GM18511 (cell line): ENCODE measurements around the gene INPPL1.
"Not testable (repeated sequence)": the region's sequence is repeated elsewhere in the genome, so short reads cannot be mapped to it uniquely, and the experiment has no call there.

Experiments
- ATAC-seq: cut with Tn5 transposase; IDR thresholded peaks from one replicate; pipeline ENCODE4 v1.9.1; 2021; ENCODE audit warnings: mild to moderate bottlenecking, moderate library complexity; ENCODE audit not compliant: unreplicated experiment

INPPL1 gene

GRCh38 chr11:72241291-72241781 lies 16.8 kb downstream of the INPPL1 start:
- no peak for ATAC-seq

GRCh38 chr11:72242141-72242540 lies 17.6 kb downstream of the INPPL1 start:
- no peak for ATAC-seq

DNA sequence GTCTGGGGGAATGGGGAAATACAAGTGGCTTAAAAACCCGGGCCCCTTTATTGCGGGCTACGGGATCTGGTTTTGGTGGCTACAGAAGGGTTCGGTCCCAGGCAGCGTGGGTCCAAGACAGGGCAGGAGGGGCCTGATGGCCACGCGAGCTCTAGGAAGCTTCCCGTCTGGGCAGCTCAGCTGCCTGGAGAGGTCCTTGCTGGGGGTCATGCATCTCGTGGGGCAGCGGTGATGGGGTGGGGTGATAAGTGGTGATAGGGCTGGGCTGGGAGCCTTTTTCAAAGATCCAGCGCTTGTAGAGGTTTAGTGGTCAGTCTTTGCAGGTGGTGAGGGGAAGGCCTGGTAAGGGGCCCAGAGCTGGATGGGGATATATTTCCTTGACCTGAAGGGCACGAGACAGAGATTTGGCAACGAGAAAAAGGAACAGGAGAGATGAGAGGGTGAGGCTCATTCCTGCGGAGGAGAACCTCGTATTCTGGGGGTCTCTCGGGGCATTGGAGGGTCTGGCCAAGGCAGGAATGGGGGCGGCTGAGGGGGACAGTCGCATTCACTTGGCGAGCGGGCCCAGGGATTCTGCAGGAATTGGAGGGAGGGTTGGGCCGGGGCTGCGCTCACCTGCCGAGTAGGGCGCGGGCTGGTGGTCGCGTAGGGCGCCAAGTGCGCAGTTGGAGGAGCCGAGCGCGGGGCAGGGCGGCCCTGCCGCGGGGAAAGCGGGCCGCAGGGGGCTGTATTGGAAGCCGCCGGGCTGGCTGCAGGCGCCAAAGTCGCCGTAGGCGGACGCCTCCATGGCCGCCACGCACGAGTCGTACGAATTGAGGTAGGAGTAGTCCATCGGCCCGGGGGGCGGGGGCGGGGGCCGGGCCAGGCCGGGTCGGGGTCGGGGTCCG lies 18.8 kb downstream of the INPPL1 start:
- ATAC-seq = no peak

DNA sequence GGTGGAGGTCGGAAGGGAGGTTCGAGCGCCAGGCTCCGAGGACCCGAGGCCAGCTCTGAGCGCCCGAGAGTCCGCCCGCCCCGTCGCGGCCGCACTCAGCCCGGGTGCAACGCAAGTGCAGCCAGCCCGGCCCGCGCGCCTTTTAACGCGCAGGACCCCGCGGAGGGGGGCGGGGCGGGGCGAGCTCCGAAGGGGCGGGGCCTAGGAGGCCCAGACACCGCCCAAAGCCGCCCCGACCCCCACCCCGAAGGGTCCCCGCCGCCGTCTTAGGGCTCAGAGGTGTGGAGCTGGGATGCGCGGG lies 19.4 kb downstream of the INPPL1 start, which contains the start of gene PHOX2A:
Gene PHOX2A, minus strand, starts transcription at position 117 of the 301 bp plus-strand sequence. CDS start 172 bp downstream, outside the sequence.
- no peak for ATAC-seq

DNA sequence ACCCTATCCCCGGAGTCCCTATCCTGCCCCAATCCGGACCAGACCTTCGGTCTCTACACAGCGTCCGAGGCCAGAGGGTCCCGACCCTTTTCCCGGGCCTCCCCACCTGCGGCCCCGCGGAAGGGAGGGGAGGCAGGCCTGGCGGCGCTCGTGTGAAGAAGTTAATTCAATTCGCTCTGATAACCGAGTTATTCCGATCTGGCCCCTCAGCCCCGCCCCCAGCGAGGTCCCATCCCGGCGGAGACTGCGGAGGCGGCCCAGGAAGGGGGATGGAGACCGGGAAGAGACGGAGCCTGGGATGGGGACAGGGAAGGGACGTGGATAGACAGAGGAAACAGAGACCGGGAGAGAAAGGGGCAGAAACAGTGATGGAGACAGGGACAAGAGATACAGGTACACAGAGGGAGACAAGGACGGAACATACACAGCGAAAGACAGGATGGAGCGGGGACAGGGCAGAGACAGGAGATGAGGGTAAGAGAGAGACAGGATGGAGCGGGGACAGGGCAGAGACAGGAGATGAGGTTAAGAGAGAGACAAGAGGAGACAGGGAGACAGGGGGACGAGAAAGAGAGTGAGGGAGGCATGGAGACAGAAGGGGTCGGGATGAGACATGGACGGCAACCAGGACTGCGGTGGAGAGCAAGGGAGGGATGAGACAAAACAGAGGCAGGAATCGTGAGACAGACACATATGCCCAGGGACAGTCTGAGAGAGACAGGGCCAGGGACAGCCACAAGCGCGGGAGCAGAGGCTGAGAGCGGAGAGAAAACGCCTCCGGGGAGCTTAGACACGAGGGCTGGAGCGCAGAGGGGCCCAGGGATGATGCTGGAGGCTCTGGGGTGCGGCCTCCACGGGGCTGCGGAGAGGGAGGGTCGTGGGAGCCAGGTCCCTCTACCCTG lies 20.0 kb downstream of the INPPL1 start:
- no peak for ATAC-seq

DNA sequence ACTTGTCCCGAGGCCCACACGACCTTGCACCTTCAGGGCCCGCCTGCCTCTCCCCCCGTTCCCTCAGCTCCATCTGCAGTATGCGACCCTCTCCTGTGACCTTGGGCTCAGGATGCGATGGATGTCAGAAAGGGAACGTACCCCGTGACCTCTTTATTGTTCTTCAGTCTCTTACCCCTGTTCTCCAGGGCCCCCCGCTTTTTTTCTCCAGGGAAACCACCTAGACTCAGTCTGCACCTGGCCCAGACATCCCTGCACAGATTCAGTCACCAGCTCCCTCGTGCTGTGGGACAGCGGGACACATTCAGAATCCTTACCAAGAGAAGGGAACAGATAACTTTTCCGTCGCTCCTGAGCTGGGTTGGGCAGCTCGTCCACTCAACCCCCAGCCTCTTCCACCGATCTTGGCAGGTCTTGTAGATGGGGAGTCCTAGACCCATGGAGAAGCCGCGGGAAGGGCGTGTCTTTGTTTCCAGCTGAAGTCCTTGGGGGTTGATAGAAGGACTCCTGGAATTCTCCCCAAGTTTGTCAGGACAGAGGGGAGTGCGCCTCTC lies 20.8 kb downstream of the INPPL1 start:
- ATAC-seq = no peak

GRCh38 chr11:72247584-72247983 lies 23.0 kb downstream of the INPPL1 start:
- ATAC-seq = no peak

DNA sequence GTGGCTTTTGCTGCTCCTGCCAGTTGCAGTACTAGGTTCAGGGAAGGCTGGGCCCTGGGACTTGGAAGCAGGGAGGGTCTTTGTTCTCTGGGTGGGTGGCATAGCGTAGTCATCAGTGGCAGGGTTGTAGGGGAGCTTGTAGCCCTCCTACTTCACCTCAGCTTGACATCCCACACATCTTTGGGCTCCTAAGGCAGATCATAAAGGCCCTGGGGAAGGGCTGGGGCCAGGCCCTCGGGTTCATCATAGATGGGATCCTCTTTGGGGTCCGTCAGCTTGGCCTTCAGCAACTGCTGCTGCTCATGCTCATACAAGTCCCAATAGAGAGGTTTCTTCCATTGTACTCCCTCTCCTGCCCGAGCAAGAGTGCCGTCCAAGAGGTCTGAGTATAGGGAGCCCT lies 25.4 kb downstream of the INPPL1 start:
- no peak for ATAC-seq

DNA sequence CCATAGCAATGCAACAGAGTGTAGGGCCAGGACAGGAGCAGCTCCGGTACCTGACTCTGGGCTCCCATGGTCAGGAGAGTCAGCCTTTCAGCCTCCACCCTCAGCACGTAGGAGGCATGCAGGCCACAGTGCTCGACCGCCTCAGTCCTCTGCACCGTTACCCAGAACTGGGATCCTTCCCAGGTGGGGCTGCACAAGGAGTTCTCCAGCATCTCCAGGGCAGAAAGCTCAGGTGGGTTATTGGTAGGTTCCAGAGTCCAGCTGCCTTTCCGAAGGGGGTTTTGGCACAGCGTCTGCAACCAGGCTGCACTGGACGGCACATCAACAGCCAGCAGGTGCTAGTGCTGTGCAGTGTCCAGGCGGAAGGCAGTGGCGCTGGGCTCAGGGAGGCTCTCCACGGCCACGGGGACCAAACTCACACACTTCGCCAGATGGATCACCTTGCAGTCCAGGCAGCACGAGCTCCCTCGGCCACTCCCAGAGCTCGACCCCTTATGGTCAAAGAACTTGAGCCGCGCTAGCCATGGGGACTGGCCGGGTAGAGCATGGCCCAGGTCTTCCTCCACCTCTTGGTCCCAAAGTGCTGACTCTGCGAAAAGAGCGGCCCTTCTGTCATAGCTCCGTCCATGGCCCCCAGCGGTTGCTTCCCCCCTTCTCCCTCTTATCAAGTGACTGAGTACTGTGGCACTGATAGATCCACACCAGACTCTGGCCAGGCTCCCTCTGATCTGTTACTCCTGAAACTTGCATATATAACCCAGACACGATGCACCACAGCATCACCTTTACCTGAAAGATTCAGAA lies 26.3 kb downstream of the INPPL1 start:
- no peak for ATAC-seq

- ATAC-seq = no peak
Observed at GRCh38 chr11:72251614-72252013, 27.0 kb downstream of the INPPL1 start.

GRCh38 chr11:72253392-72253791 lies 28.8 kb downstream of the INPPL1 start:
- no peak for ATAC-seq

DNA sequence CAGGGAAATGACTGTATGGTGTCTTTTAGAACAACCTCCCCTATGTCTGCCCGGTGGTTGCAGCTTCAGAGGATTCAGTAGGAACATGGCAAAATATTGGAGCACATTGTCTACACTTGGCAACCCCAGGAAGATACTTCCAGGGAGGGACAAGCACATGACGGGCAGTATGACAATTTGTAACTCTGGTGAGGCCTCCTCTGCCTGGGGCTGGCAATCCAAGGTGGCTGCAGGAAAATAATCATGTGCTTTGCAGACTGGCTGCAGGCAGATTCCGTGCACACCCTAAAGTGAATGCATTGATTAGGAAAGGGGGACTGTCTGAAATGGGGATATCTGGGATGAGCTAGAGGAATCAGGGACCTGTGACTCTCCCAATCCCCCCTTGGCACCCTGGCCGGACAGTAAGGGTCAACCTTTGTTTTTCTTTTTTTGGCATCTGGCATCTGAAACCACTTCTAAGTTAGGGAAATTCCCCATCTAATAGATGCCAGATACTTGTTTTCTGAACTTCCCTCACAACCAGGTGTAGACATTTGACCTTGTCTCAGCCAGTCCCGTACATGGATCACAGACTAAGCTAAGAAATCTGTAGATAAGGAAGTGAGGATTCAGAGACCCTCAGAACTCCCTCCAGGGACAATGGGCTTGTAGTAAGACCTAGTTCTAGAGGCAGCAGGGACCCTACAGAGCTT lies 29.9 kb downstream of the INPPL1 start:
- ATAC-seq = no peak

DNA sequence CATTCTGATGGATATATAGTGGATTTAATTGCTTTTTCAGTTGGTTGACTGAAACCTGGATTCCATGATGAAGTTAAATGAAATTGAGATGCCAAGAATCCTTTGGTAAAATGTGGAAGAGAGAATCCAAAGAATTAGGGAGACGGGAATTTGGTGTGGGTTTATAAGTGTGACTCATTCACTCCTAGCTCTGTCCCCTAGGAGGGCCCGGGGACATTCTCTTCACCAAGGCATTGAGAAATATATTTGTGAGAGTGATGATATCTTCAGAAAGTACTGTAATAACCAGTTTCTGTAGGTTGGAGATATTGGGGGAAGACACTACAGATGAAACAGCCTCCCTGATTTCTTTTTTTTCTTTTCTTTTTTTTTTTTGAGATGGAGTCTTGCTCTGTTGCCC lies 33.0 kb downstream of the INPPL1 start:
- no peak for ATAC-seq

- ATAC-seq = no peak
Observed at GRCh38 chr11:72259490-72259889, 34.9 kb downstream of the INPPL1 start.

DNA sequence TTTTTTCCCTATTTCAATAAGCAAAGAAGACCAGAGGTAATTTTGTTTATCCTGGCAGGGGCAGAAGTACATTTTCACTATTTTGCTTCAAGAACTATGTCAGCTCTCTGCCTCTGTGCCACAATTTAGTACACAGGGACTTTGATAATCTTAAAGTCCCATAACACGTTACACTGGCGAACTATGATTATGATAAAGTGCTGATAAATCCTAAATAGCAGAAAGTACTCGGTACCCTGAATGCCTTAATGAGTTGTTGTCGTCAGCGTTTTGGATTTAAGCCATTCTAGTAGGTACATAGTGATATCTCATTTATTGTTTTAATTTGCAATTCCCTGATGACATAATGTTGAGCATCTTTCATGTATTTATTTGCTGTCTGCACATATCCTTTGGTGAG lies 36.0 kb downstream of the INPPL1 start:
- ATAC-seq = no peak

- ATAC-seq = no peak
Observed at GRCh38 chr11:72263361-72263760, 38.8 kb downstream of the INPPL1 start.

DNA sequence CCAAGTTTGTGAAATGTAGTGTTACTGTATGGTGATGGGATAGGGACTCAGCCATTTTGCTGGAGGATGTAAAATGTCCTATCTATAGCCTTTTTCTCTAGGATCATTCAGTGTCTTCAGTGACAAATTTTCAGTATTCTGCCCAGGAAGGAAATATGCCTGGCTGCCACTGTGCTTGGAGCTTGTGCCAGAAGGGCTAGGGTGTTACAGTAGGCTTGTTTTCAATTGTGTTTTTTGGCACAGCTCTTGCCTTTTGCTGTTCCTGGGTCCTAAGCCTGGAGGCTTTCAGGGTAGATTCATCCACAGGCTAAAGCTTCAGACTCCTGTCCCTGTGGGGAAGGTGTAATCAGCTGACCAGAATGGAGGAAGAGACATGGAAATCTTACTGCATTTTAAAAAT lies 41.4 kb downstream of the INPPL1 start:
- ATAC-seq = no peak

DNA sequence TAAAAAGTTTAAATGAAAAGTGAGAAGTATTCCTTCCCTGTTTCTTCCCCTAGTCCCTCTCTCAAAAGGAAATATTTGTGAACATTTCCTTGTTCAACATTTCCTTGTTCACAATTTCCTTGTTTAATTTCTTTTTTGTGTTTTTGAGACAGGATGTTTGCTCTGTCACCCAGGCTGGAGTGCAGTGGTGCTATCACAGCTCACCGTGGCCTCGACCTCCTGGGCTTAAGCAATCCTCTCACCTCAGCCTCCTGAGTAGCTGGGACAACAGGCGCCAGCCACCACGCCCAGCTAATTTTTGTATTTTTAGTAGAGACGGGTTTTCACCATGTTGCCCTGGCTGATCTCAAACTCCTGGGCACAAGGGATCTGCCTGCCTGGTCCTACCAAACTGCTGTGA lies 42.4 kb downstream of the INPPL1 start:
- not testable (repeated sequence) for ATAC-seq

GRCh38 chr11:72267956-72268617 lies 43.5 kb downstream of the INPPL1 start:
- no peak for ATAC-seq
